Stomach (tissue), 9 donors: ENCODE measurements around the gene MS4A8. TPM values are rescaled to one million over a fixed set of nuclear protein-coding genes. Genes with fewer than 3 reads are reported as not detected.
A peak's percentile ranks its signal among the peaks of the same experiment; 100 is the strongest.

Experiments used
- DNase-seq, 2 donors: peaks; one replicate each; pipeline versions ENCODE4 v3.0.0 to v3.0.0-alpha.2; 2013 to 2019
- H3K27ac ChIP-seq, 5 donors: fragments of 200-600 bp in 4 of 5; sonication (generic) in 4 of 5; one replicate each; pipeline ENCODE4 v1.5.1; 2013 to 2019; ENCODE audit warnings: mild to moderate bottlenecking in 1 of 5, moderate library complexity in 1 of 5
- H3K27me3 ChIP-seq, 3 donors: fragments of 200-600 bp; sonication (generic); one replicate each; pipeline ENCODE4 v1.5.1; 2017 to 2019; ENCODE audit warnings: mixed run types in 1 of 3
- H3K36me3 ChIP-seq, 4 donors: fragments of 200-600 bp; sonication (generic); 1 replicate in 3 of 4; 2 replicates in 1 of 4; pipeline ENCODE4 v1.5.1; 2016 to 2019
- H3K4me1 ChIP-seq, 4 donors: fragments of 200-600 bp; sonication (generic); one replicate each; pipeline ENCODE4 v1.5.1; 2016 to 2019
- H3K4me3 ChIP-seq, 4 donors: fragments of 200-600 bp; sonication (generic) in 3 of 4; one replicate each; pipeline ENCODE4 v1.5.1; 2016 to 2019; ENCODE audit warnings: mild to moderate bottlenecking in 1 of 4
- H3K9me3 ChIP-seq, 4 donors: fragments of 200-600 bp; sonication (generic); one replicate each; pipeline ENCODE4 v1.5.1; 2016 to 2019
- EP300 ChIP-seq: sonication (generic); formaldehyde crosslinking; IDR thresholded peaks from one replicate; pipeline ENCODE4 v1.6.1; 2017; ENCODE audit warnings: antibody characterized with exemption
- POLR2A ChIP-seq, 4 donors: fragments of 450-650 bp; IDR thresholded peaks; one replicate each; pipeline ENCODE4 v1.6.1; 2016; ENCODE audit warnings: antibody characterized with exemption in 4 of 4, control low read depth in 2 of 4, mild to moderate bottlenecking in 1 of 4, moderate library complexity in 1 of 4
- POLR2AphosphoS5 ChIP-seq, 3 donors: sonication (generic); formaldehyde crosslinking; IDR thresholded peaks; one replicate each; pipeline ENCODE4 v1.6.1; 2016; ENCODE audit warnings: antibody characterized with exemption in 3 of 3
- WGBS, 5 donors: extraction: QIAGEN DNeasy Blood & Tissue Kit in 3 of 5; methylation state at CpG; one replicate each; pipeline versions ENCODE4 v1.1.5 to v1.1.7; 2013 to 2018; 5-methylcytosine and 5-hydroxymethylcytosine counted together
- intact Hi-C: fragments of 100-400 bp; cut with DNase I; formaldehyde crosslinking; loops from one replicate; pipeline ENCODE4 v1.15.1; 2023; ENCODE audit warnings: low total_unique reads
- polyA plus RNA-seq, 3 donors: library from polyadenylated mRNA; stranded (reverse); fragments of 200-250 nt; gene quantifications; one replicate each; pipeline ENCODE4 v1.2.3, GENCODE V29; 2013
- total RNA-seq, 5 donors: library from RNA; depleted of rRNA; stranded (reverse); fragments of >200 nt; gene quantifications; one replicate each; pipeline versions ENCODE4 v1.1.0 to v1.2.3, GENCODE V29; 2014 to 2016
- TF ChIP-seq, protein P1 (sequence below), 7 experiments: fragments of 450-650 bp in 4 of 7; fragments of 200-600 bp in 3 of 7; sonication (generic) in 3 of 7; IDR thresholded peaks; one replicate each; pipeline ENCODE4 v1.5.1; 2016 to 2019; ENCODE audit warnings: antibody characterized with exemption in 7 of 7, control low read depth in 2 of 7, mild to moderate bottlenecking in 1 of 7
- donor health status: healthy with polysubstance abuse.
- donor health status: Bipolar disorder and iron deficiency.
- donor health status: healthy.

Gene MS4A8
- total and polyA plus RNA-seq, 8 donors: 2.3 to 8.9 (median 5.7) TPM; not detected in 1

DNA sequence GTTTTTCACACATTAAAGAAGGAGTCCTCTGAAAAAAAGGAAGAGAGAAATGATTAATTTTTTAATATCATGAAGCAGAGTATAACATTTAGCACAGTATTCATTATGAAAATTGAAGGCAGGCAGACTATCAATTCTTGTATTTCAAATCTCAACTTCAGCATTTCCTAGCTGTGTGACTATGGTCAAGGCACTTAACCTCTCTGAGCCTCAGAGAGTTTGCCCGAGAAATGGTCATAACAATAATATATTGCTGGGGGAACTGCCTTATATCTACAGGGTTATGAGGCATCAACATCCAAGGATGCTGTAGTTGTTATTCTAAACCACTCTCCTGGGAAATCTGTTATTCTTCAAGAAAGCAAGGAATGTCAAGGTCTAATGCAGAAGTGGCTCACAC lies 26.2 kb downstream of the MS4A8 start:
- whole genome bisulfite sequencing, 5 donors: 75 to 97% (median 94%) methylated on average over 1 of the region's 1 CpG

DNA sequence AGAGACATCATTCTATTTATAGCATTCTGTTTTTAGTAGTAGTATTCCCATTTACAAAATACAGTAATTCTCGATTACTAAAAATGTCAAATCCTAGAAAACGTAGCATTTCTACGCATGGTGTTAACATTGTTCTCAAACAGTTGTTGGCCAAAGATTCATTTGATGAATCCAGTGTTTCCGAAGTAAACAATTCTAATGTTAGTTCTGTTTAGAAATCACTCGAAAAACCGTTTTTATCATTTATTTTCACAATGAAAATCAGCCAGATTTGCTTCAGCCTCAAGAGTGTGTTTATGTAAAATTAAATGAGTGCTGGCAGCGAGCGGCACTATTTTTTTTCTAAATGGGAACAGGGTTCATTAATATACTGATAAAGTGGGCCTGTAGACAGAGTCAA lies 32.2 kb downstream of the MS4A8 start:
- H3K4me3 ChIP-seq: no peak overlapping the region
- H3K4me1 ChIP-seq: peaks cover 0 to 6% (median 2%) of the 10 kb centered on the region in 4 donors
- no peak for TF ChIP-seq EP300
- no peak for TF ChIP-seq POLR2AphosphoS5 (IDR thresholded peaks at IDR 0.05)
- no peak overlapping the region for H3K27ac ChIP-seq
- no peaks in the 10 kb centered on the region for H3K27me3 ChIP-seq
- WGBS, 5 donors: 55 to 74% (median 64%) methylated on average over 8 of the region's 8 CpGs
- no peaks in the 10 kb centered on the region for H3K36me3 ChIP-seq
- DNase-seq: no peak
- intact Hi-C loops: no loop called here
- no peaks in the 10 kb centered on the region for H3K9me3 ChIP-seq

More for the DNA sequence above, 26.2 kb downstream of the MS4A8 start:
- Histone ChIP-seq H3K27ac (no peak overlapping the region), H3K9me3 (no peaks in the 10 kb centered on the region), H3K27me3 (no peaks in the 10 kb centered on the region), H3K4me1 (no peaks in the 10 kb centered on the region), H3K36me3 (no peaks in the 10 kb centered on the region), H3K4me3 (no peak overlapping the region)
- no peak for DNase-seq
- TF ChIP-seq, protein P1, sequence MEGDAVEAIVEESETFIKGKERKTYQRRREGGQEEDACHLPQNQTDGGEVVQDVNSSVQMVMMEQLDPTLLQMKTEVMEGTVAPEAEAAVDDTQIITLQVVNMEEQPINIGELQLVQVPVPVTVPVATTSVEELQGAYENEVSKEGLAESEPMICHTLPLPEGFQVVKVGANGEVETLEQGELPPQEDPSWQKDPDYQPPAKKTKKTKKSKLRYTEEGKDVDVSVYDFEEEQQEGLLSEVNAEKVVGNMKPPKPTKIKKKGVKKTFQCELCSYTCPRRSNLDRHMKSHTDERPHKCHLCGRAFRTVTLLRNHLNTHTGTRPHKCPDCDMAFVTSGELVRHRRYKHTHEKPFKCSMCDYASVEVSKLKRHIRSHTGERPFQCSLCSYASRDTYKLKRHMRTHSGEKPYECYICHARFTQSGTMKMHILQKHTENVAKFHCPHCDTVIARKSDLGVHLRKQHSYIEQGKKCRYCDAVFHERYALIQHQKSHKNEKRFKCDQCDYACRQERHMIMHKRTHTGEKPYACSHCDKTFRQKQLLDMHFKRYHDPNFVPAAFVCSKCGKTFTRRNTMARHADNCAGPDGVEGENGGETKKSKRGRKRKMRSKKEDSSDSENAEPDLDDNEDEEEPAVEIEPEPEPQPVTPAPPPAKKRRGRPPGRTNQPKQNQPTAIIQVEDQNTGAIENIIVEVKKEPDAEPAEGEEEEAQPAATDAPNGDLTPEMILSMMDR (IDR thresholded peaks at IDR 0.05): no peak
- TF ChIP-seq POLR2AphosphoS5 (IDR thresholded peaks at IDR 0.05): no peak
- TF ChIP-seq POLR2A (IDR thresholded peaks at IDR 0.05): no peak
- no peak for TF ChIP-seq EP300
- intact Hi-C loops: no loop called here

DNA sequence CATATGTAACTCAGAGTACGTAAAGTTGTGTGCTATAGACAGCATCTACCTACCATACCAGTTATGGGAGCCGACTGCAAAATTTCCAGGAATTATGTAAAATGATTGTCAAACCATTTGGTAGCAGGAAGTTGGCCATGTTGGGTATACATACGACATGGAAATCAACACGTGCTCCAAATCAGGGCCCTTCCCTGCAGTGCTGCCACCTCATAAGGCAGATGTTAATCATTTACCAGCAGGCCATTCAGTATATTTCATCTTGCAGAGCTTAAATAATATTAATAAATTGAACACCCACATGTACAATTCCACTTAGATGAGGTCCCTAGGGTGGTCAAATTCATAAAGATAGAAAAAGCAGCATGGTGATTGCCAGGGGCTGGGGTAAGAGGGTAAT lies 34.9 kb downstream of the MS4A8 start:
- TF ChIP-seq POLR2A (IDR thresholded peaks at IDR 0.05) (no peak), EP300 (no peak), POLR2AphosphoS5 (IDR thresholded peaks at IDR 0.05) (no peak)
- TF ChIP-seq, protein P1 (IDR thresholded peaks at IDR 0.05): no peak
- Histone ChIP-seq H3K36me3 (no peaks in the 10 kb centered on the region), H3K4me1 (peaks cover 0 to 6% (median 2%) of the 10 kb centered on the region in 4 donors), H3K27me3 (no peaks in the 10 kb centered on the region), H3K9me3 (no peaks in the 10 kb centered on the region), H3K4me3 (no peak overlapping the region), H3K27ac (no peak overlapping the region)
- 63 to 74% (median 66%) methylated on average over 4 of the region's 4 CpGs for WGBS, 5 donors
- intact Hi-C loops: no loop called here
- peak in 1 of 2 donors; percentile 46 for DNase-seq

DNA sequence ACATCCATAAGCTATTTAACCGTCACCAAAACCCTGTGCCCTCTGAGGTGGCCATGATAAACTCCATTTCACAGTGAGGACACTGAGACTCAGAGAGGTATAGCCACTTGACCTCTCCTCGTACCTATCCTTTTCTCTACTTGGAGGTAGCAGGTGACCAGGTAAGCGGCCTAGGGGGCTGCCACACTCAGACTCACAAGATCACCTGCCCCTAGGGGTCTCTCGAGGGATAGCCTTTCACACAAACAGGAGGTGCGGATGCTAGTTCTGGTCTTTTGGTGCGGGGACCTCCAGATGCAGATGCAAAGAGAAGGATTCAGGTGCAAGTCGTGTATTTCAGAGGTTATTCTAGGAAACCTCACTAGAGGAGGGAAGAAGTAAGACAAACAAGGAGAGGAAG lies 39.7 kb downstream of the MS4A8 start:
- H3K4me3 ChIP-seq: no peak overlapping the region
- TF ChIP-seq EP300 (no peak), POLR2AphosphoS5 (IDR thresholded peaks at IDR 0.05) (no peak), POLR2A (IDR thresholded peaks at IDR 0.05) (no peak)
- TF ChIP-seq, protein P1 (IDR thresholded peaks at IDR 0.05): no peak
- intact Hi-C loops: no loop called here
- no peaks in the 10 kb centered on the region for H3K27me3 ChIP-seq
- peaks cover 0 to 7% (median 0%) of the 10 kb centered on the region in 4 donors for H3K9me3 ChIP-seq
- no peaks in the 10 kb centered on the region for H3K4me1 ChIP-seq
- DNase-seq: no peak
- WGBS, 5 donors: 70 to 77% (median 73%) methylated on average over 7 of the region's 7 CpGs
- H3K27ac ChIP-seq: no peak overlapping the region
- no peaks in the 10 kb centered on the region for H3K36me3 ChIP-seq

DNA sequence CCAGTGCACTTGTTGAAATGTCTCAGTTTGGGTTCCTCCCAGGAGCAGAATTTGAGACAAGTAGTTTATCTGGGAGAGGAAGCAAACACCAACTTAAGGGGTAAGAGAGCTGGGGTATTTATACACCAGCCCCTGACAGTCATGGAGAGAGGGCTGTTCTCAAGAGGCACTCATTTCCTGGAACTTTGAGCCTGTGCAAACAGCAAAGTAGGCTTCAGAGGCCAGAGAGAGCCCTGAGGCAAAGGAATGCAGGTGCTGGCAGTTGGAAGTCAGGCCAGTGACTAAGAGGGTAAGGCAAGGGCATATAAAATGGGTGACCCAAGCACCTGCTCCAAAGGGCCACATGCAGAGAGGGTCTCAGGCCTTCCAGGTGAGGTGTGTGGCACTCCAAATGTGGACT lies 41.2 kb downstream of the MS4A8 start:
- TF ChIP-seq, protein P1 (IDR thresholded peaks at IDR 0.05): no peak
- TF ChIP-seq POLR2A (IDR thresholded peaks at IDR 0.05): no peak
- intact Hi-C loops: no loop called here
- no peaks in the 10 kb centered on the region for H3K27me3 ChIP-seq
- DNase-seq: no peak
- H3K36me3 ChIP-seq: no peaks in the 10 kb centered on the region
- no peak overlapping the region for H3K4me3 ChIP-seq
- peaks cover 0 to 7% (median 0%) of the 10 kb centered on the region in 4 donors for H3K9me3 ChIP-seq
- no peak overlapping the region for H3K27ac ChIP-seq
- H3K4me1 ChIP-seq: no peaks in the 10 kb centered on the region
